GM19239 (cell line): ENCODE measurements around the gene KRT27.
"Not testable (repeated sequence)": the region's sequence is repeated elsewhere in the genome, so short reads cannot be mapped to it uniquely, and the experiment has no call there.

ENCODE experiments used
- DNase-seq: peaks from one replicate; pipeline ENCODE4 v3.0.0; 2011; ENCODE audit warnings: low spot score; ENCODE audit not compliant: insufficient read length
- FAIRE-seq: peaks from 2 replicates; lab custom pipeline; 2011; peaks lifted over from hg19 to GRCh38; lab: Jason Lieb, UNC

The KRT27 gene

GRCh38 chr17:40782450-40782849, at the start of gene KRT27:
Gene KRT27 (minus strand): TSS chr17:40782550. CDS start chr17:40782493, 57 bp downstream.
- DNase-seq (no peak), FAIRE-seq (no peak)

GRCh38 chr17:40830085-40830776, 47.9 kb upstream of the KRT27 start:
- DNase-seq (no peak), FAIRE-seq (no peak)

GRCh38 chr17:40828454-40829044, 46.2 kb upstream of the KRT27 start:
- FAIRE-seq: no peak
- no peak for DNase-seq

- no peak for FAIRE-seq
- DNase-seq: no peak
Measured at GRCh38 chr17:40827746-40828453, 45.5 kb upstream of the KRT27 start.

- DNase-seq (no peak), FAIRE-seq (no peak)
Measured at GRCh38 chr17:40825599-40825998, 43.2 kb upstream of the KRT27 start.

- no peak for DNase-seq
- no peak for FAIRE-seq
Measured at GRCh38 chr17:40824015-40824832, 41.9 kb upstream of the KRT27 start.

- FAIRE-seq (no peak), DNase-seq (no peak)
Measured at GRCh38 chr17:40822132-40822812, 39.9 kb upstream of the KRT27 start, which contains the start of gene KRT10. Gene KRT10 (minus strand): TSS chr17:40822614. CDS start chr17:40822585, 29 bp downstream.

GRCh38 chr17:40821536-40821935, 39.2 kb upstream of the KRT27 start:
- DNase-seq: no peak
- no peak for FAIRE-seq

GRCh38 chr17:40820228-40820838, 38.0 kb upstream of the KRT27 start:
- FAIRE-seq: no peak
- no peak for DNase-seq

GRCh38 chr17:40819528-40820125, 37.3 kb upstream of the KRT27 start:
- DNase-seq: no peak
- FAIRE-seq: peak; percentile 61

GRCh38 chr17:40818733-40819527, 36.6 kb upstream of the KRT27 start:
- DNase-seq (peak; percentile 57), FAIRE-seq (no peak)

- FAIRE-seq: no peak
- DNase-seq: no peak
Measured at GRCh38 chr17:40818343-40818732, 36.0 kb upstream of the KRT27 start.

- FAIRE-seq (no peak), DNase-seq (no peak)
Measured at GRCh38 chr17:40817103-40817682, 34.8 kb upstream of the KRT27 start.

GRCh38 chr17:40816569-40816968, 34.2 kb upstream of the KRT27 start:
- FAIRE-seq (no peak), DNase-seq (no peak)

GRCh38 chr17:40815381-40815780, 33.0 kb upstream of the KRT27 start:
- FAIRE-seq (no peak), DNase-seq (no peak)

GRCh38 chr17:40814657-40815056, 32.3 kb upstream of the KRT27 start:
- not testable (repeated sequence) for DNase-seq, FAIRE-seq

- no peak for FAIRE-seq
- DNase-seq: no peak
Measured at GRCh38 chr17:40813804-40814203, 31.5 kb upstream of the KRT27 start.

GRCh38 chr17:40812639-40813038, 30.3 kb upstream of the KRT27 start:
- DNase-seq (no peak), FAIRE-seq (no peak)
